ENCODE data around the gene ASIC4.

The ASIC4 gene

DNA sequence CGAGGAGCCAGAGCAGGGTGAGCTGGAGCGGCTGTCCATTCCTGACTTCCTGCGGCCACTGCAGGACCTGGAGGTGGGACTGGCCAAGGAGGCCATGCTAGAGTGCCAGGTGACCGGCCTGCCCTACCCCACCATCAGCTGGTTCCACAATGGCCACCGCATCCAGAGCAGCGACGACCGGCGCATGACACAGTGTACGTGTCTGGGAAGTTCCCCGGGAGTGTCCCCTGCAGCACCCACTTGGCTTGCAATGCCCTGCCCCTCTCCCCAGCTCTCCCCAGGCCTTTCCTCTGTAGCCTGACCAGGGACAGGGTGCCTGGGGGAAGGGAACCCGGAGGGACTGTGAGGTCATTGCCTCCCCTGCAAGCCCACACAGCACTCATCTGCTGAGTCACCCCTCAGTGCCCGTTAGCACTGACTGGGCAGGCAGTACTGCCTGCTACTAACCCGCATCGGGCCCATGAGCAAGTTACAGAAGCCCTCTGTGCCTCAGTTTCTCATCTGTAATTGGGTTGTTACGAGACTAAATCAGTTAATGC, 45.0 kb upstream of the ASIC4 start:
- in situ Hi-C loops (cut with MboI; ENCODE audit: low pct_unique_long_range_greater_than_20kb, low sequenced_read_pairs, unreplicated experiment), result no loop called here
- no peak for DNase-seq (ENCODE audit: low spot score)
- TF ChIP-seq, protein P1, sequence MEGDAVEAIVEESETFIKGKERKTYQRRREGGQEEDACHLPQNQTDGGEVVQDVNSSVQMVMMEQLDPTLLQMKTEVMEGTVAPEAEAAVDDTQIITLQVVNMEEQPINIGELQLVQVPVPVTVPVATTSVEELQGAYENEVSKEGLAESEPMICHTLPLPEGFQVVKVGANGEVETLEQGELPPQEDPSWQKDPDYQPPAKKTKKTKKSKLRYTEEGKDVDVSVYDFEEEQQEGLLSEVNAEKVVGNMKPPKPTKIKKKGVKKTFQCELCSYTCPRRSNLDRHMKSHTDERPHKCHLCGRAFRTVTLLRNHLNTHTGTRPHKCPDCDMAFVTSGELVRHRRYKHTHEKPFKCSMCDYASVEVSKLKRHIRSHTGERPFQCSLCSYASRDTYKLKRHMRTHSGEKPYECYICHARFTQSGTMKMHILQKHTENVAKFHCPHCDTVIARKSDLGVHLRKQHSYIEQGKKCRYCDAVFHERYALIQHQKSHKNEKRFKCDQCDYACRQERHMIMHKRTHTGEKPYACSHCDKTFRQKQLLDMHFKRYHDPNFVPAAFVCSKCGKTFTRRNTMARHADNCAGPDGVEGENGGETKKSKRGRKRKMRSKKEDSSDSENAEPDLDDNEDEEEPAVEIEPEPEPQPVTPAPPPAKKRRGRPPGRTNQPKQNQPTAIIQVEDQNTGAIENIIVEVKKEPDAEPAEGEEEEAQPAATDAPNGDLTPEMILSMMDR (IDR thresholded peaks at IDR 0.05; ENCODE audit: extremely low read depth, insufficient read depth, missing control alignments), result no peak

DNA sequence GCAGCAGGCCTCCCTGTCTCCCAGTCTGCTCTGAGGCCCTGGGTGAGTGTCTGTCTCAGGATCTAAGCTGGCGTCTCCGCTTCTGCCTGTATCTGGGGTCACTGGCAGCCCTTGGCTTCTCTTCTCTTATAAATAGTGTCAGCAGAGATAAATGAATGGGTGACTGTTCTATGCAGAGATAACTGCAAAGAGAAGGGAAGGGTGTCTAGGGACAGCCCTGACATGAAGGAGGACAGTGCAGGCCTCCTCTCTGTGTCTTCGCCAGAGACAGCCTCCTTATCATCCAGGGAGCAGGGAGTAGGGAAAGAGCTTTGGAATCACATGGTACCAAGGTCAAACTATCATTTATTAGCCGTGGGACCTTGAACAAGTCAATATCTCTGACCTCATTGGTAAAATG, 43.9 kb upstream of the ASIC4 start:
- in situ Hi-C loops (cut with MboI; ENCODE audit: low pct_unique_long_range_greater_than_20kb, low sequenced_read_pairs, unreplicated experiment), result no loop called here
- TF ChIP-seq, protein P1 (IDR thresholded peaks at IDR 0.05; ENCODE audit: extremely low read depth, insufficient read depth, missing control alignments), result no peak
- no peak for DNase-seq (ENCODE audit: low spot score)

DNA sequence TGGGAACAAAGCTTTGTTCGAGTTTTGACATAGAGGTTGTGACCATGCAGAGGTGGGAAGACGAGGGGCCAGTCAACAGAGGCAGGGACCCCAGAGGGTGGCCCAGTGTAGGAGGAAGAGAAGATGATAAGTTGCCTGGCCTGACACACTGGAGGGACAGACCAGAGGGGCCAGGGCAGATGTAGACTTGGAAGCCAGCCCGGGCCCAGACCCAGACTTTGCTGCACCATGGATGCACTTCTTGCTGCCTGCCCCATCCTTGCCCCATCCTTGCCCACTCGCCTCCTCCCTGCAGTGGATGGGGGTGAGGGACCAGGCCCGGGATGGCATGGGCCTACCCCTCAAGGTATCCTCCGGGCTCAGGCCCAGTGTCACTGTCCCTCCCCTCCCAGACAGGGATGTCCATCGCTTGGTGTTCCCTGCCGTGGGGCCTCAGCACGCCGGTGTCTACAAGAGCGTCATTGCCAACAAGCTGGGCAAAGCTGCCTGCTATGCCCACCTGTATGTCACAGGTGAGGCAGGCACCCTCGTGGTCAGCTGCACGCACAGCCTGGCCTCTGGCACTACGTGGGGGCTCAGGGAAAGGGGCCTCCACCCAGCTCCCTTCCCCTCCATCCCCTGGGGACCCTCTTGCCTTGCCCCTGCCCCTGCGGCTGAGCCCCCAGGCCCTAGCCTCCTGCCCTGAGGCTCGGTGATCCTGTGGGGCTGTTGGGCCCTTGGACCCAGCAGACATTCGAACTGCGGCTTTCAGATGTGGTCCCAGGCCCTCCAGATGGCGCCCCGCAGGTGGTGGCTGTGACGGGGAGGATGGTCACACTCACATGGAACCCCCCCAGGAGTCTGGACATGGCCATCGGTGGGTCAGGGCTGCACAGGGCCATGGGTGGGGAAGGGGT, 42.6 kb upstream of the ASIC4 start:
- in situ Hi-C loops (cut with MboI; ENCODE audit: low pct_unique_long_range_greater_than_20kb, low sequenced_read_pairs, unreplicated experiment), result no loop called here
- TF ChIP-seq, protein P1 (IDR thresholded peaks at IDR 0.05; ENCODE audit: extremely low read depth, insufficient read depth, missing control alignments), result no peak
- DNase-seq (ENCODE audit: low spot score), result no peak

DNA sequence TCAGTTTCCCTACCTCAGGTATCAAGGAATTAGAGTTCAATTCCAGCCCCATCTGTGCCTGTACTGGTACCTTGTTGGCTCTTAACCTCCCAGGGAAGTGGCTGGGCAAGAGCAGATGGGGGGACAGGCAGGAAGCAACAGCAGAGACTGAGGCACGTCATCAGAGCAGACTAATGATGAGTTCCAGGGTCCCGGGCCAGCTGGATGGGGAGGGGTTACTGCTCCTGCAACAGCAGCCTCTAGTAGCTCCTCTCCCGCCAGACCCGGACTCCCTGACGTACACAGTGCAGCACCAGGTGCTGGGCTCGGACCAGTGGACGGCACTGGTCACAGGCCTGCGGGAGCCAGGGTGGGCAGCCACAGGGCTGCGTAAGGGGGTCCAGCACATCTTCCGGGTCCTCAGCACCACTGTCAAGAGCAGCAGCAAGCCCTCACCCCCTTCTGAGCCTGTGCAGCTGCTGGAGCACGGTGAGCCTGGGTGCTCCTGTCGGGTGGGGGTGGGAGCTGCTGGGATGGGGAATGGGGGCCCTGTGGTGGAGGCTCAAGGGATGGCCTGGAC, 41.6 kb upstream of the ASIC4 start:
- in situ Hi-C loops (cut with MboI; ENCODE audit: low pct_unique_long_range_greater_than_20kb, low sequenced_read_pairs, unreplicated experiment), result no loop called here
- DNase-seq (ENCODE audit: low spot score), result no peak
- TF ChIP-seq, protein P1 (IDR thresholded peaks at IDR 0.05; ENCODE audit: extremely low read depth, insufficient read depth, missing control alignments), result no peak

DNA sequence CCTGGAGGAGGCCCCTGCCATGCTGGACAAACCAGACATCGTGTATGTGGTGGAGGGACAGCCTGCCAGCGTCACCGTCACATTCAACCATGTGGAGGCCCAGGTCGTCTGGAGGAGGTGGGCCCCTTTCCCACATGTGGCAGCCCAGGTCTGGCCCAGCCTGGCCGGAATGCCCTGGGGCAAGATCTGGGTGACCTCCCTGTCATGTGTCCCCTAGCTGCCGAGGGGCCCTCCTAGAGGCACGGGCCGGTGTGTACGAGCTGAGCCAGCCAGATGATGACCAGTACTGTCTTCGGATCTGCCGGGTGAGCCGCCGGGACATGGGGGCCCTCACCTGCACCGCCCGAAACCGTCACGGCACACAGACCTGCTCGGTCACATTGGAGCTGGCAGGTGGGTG, 40.8 kb upstream of the ASIC4 start:
- no peak for DNase-seq (ENCODE audit: low spot score)
- TF ChIP-seq, protein P1 (IDR thresholded peaks at IDR 0.05; ENCODE audit: extremely low read depth, insufficient read depth, missing control alignments), result no peak
- in situ Hi-C loops (cut with MboI; ENCODE audit: low pct_unique_long_range_greater_than_20kb, low sequenced_read_pairs, unreplicated experiment), result no loop called here

DNA sequence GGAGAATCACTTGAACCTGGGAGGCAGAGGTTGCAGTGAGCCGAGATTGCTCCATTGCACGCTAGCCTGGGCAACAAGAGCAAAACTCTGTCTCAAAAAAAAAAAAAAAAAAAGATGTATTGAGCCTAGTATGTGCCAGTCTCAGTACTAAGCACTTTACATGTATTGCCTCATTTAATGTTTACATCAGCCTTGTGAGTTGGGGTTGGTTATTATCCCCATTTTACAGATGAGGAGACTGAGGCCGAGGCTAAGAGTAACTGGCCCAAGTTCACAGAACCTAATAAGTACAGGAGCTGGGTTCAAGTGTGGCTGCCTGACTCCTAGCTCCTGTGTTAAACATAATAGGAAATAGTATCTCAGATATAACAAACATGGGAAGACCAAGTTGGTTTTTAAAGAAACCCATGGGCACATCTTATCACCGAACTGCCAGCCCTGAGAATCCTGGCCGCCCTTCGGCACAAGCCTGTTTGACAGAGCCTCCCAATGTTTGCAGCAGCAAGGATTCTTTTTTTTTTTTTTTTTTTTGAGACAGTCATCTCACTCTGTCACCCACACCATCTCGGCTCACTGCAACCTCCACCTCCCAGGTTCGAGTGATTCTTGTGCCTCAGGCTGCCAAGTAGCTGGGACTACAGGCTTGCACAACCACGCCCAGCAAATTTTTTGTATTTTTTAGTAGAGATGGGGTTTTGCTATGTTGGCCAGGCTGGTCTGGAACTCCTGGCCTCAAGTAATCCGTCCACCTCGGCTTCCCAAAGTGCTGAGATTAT, 39.8 kb upstream of the ASIC4 start:
- TF ChIP-seq, protein P1 (IDR thresholded peaks at IDR 0.05; ENCODE audit: extremely low read depth, insufficient read depth, missing control alignments), result no peak
- in situ Hi-C loops (cut with MboI; ENCODE audit: low pct_unique_long_range_greater_than_20kb, low sequenced_read_pairs, unreplicated experiment), result no loop called here
- no peak for DNase-seq (ENCODE audit: low spot score)
